ENCODE measurements around the gene LY6G6F.

Gene LY6G6F, protein sequence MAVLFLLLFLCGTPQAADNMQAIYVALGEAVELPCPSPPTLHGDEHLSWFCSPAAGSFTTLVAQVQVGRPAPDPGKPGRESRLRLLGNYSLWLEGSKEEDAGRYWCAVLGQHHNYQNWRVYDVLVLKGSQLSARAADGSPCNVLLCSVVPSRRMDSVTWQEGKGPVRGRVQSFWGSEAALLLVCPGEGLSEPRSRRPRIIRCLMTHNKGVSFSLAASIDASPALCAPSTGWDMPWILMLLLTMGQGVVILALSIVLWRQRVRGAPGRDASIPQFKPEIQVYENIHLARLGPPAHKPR

DNA sequence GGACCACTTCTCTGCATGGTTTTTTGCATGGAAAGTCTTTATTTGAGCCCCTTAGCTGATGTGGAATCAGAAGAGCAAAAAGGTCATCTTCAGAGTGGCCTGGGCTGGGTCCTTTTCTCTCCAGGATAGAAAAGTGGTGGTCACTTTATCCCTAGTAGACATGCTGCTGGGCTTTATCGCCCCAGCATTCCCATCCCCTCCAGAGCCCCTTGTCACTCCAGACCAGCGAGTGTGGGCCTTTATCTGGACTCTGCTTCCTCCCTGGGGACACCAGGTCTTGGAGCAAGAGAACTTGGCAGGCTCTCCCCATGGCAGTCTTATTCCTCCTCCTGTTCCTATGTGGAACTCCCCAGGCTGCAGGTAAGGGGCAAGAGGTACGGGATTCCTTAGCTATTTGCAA is at the start of gene LY6G6F:
LY6G6F (plus strand) TSS at position 268 of the 400 bp plus-strand sequence; CDS start at position 309, 41 bp downstream.
- DNase-seq (ENCODE audit: low spot score): no peak

DNA sequence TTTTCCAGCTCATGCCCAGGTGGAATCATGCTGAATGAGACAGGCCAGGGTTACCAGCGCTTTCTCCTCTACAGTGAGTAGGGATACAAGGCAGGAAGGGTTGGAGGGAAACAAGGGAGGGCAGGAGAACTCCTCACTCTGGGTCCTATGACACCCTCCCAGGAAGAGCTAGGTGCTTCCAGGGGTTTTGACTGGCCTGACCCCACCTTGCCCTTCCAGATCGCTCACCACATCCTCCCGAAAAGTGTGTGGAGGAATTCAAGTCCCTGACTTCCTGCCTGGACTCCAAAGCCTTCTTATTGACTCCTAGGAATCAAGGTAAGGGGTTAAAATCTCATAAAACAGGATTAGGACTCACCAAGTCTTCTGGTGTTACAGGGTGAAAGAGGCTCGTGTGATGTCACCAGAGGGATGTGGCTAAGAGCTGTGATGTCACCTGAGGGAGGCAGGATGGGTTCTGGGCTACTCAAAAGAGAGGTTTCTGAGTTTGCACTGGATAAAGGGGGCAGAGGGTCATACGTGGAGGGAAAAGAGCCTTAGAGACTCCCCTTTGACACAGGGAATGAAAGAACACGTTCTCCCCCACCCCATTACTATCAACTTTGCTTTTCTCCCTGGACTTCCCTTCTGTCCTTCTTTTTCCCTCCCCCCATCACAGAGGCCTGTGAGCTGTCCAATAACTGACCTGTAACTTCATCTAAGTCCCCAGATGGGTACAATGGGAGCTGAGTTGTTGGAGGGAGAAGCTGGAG is 49.1 kb upstream of the LY6G6F start:
- DNase-seq (ENCODE audit: low spot score): no peak

DNA sequence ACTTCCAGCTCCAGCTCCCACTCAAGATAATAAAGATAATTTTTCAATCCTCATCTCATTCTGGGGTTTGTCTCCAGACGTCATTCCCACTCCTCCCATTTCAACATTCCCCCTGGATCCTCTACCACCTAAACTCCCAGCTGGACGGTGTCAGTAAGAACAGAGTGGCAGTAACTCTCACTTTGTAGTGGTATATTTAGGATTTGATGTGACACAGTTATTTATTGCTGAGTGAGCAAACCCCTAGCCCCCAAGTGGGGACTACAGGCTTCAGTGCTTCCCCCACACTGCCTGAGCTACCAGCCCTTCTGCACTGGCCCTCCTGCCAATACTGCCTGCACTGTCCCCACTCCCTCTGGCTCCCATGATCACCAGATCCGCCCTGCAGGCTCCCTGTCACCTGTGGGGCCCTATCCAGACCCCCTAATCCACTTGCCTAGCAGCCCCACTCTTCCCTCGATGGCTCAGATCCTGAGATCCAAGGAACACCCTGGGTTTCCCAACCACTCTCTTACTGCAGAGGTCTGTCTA is 48.4 kb upstream of the LY6G6F start:
- DNase-seq (ENCODE audit: low spot score): no peak

DNA sequence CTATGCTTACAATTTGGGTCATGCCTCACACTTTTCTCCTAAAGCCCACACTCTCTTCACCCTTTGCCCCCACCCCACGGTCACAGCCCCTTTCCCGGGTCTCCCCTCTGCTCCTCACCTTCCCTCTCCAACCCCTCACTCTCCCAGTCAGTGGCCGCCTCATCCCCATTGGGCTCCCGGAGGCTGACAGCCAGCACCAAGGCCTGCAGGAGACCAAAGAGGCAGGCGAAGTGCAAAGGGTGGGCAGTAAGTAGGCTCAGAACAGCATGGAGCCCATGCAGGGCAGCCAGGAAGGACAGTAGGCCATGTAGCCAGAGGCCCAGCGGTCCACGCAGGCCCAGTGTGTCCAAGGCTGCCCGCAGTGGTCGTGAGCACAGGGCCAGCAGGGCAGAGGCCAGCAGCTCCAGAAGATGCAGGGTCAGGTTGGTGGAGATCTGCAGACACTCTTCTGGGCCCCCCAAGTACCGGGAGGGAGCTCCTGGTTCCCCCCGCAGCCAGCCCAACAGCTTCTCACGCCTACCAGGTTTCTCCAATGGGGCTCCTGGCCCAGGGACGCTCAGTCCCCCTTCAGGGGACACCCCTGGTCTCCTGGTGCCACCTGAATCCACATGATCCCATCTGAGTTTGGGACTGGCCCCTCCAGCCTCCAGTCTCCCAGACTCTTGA is 47.5 kb upstream of the LY6G6F start:
- DNase-seq (ENCODE audit: low spot score): no peak

DNA sequence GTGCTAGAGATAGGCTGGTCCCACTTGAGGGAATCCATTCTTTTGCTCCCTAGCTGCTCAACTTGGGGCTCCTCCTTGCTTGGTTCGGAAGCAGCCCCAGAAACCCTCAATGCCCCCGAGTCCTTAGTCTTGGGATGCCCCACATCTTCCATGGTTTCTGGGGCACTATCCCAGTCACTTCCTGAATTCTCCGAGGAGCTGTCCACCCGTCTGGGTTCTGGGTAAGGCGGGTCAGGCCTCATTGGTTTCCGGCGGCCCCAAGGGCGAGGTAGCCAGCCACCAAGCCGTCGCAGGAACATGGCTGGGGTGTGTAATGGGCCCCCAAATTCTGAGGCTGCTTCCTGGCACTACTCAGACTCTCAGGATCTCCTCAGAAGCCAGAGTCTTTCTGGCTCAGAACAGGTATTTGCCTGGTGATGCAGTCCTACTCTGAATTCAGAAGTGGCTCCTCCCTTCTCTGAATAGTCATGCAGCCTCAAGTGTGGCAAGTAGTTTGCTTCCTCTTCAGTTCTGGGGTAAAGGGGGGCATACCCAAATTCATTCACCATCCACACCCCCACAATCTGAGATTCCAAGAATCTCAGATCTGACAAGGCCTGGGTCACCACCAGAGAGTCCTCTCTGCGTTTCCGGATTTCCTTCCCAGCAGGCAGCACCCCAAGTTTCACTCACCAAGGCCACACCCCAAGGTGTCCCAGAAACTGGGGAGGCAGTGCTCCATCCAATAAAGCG is 46.9 kb upstream of the LY6G6F start:
- peak; percentile 42 for DNase-seq (ENCODE audit: low spot score)

DNA sequence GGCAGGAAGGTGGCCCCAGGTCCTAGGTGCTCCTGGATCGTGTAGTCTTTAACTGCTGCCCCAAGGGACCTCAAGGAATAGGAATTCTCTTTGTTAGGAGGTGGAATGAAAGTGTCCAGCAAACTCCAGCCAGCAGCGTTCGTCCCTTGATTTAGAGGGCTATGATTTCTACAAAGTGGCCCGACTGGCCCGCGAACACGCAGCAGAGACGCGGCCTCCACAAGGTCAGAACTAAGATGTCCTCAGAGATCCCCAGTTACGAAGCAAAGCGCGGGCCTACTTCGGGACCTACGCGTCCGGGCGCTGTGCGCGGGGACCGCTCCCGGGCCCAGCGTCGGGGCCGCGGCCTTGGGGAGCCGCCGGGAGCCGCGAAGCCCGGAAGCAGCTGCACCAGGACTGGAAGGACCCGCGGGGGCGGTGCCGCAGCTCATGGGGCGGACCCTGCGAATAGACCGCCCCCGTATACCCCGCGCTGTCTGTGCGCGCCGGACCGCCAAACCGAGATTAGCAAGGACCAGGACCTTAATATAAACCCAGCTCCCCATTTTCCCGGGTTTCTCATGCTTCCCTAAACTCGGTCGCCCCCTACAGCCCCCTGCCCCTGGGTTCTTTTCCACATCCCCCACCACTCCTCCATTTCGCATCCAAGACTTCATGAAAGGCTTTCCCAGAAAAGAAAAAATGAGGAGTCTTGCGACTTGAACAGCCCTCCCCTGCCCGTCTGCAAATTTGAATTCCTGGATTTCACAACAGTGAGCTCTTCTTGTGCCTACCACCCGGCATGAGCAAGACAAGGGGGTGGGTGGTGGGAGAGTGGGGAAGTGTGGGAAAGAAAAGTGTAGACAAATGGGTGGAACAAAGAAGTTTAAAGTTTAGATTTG is 46.0 kb upstream of the LY6G6F start, which contains the start of gene C6orf47:
C6orf47 (minus strand) TSS at position 398 of the 881 bp plus-strand sequence. CDS start 831 bp downstream, outside the sequence.
- peak; percentile 93 for DNase-seq (ENCODE audit: low spot score)

DNA sequence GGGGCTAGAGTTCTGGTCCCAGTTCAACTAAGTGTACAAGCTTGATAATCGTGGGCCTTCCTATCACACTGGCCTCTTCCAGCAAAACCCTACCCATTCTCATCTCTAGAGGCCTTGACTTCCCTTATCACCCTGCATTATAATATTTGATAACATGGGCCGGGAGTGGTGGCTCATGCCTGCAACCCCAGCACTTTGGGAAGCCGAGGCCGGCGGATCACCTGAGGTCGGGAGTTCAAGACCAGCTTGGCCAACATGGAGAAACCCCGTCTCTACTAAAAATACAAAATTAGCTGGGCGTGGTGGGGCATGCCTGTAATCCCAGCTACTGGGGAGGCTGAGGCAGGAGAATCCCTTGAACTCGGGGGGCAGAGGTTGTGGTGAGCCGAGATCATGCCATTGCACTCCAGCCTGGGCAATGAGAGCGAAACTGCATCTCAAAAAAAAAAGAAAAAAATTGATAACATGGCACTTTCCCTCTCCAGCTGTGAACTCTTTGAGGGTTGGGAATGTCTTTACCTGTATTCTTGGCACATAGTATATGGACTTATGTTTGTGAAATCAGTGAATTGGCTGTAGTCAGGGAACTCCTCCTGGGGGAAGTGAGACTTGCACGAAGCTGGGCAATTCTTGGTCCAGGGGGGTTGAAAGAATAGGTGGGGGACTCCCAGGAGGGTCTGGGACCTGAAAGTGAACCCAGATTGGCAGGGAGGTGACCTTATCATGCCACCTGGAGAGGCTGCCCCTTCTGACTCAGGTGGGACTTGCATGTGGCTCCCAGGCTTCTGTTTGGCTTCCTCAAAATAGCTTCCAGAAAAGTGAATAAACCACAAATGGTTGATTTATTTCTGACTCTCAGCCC is 45.2 kb upstream of the LY6G6F start:
- DNase-seq (ENCODE audit: low spot score): no peak

DNA sequence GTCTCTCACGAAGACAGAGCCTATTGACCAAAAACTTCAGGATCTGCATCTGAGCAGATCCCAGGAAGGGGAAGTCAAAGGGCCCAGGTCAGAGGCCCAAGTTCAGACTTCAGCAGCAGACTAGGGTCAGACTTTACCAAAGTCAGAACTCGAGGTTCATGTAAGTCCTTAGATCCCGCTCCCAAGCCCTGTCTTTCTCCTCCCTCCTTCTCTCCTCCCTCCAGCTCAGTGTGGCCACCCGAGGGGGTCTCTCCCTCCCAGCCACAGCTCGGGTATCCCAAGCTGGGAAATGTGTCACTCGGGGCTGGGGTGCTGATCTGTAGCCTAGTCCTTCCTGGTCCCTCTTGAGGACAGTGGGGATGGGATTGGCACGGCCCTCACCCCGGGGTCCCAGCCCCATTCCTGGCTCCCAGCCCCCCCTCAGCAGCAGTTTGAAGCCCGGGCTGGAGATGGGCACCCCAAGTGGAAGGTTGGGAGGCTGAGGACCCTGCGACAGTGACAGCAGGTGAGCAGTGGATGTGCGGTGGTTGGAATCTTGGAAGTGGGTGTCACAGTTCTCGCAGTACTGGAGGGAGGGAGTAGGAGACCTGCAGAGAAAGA is 44.4 kb upstream of the LY6G6F start:
- DNase-seq (ENCODE audit: low spot score): no peak

DNA sequence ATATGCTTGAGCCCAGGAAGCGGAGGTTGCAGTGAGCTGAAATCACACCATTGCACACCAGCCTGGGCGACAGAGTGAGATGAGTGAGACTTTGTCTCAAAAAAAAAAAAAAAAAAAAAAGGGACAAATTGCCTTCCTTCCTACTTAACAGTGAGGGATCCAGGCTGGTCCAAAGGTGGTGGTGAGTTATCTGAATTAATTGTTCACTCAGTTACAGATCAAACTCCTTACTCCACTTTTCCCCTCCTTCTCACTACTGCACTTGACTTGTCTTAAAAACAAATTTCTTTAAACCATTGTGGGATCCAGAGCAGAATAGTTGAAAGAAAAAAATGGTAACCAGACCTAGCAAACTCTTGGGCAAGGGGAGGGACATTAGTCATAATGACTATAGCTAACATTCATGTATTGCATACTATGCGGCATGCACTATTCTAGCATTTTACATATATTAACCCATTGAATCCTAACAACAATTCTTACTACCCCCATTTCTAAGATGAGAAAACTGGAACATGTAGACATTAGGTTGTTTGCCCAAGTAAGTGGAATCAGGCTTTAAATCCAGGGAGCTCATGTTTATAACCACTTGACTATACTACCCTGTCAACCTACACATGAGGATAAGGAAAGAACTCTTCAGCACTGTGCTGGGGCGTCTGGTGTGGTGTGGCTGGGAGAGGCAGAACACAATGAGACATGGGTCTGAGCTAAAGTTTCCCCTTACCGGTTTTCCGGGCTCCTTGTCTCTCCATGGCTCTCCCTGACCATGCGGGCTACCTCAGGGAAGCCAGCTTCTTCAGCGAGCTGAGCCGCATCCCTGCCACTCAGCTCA is 43.3 kb upstream of the LY6G6F start:
- DNase-seq (ENCODE audit: low spot score): no peak

DNA sequence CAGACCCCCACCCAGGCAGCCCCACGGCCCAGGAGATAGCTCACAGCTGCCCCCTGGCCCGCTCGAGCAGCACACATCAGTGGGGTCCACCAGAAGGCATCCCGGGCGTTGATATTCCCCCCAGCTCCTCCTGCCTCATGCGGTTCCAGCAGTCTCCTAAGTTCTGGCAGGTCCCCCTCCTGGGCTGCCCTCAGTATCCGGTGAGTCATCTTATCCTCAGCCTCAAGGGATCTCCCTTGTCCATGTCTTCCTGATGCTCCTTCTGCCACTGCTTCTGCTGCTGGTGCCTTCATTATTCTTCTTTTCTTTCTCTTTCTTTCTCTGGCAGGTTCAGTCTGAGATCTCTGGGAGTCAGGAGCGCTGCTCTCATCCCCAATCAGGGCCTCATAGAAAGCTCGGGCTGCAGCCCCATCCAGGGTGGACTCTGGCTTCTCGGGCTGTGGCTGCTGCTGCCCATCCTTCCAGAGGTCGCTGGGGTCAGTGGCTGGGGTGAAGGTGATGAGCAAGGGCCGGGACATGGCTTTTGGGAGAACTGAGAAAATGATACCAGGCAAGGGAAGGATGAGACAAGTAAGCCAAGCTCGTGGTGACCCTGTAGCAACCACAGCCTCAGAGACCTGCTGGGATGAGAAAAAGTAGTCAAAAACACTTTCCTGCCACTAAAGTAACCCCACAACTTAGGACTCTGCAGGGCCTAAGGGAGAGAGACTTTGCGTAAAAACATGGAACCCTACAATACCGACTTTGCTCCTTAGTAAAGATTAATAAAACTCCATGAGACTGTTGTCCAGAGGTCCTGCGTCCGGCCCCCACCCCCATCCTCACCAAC is 42.5 kb upstream of the LY6G6F start:
- peak; percentile 84 for DNase-seq (ENCODE audit: low spot score)

DNA sequence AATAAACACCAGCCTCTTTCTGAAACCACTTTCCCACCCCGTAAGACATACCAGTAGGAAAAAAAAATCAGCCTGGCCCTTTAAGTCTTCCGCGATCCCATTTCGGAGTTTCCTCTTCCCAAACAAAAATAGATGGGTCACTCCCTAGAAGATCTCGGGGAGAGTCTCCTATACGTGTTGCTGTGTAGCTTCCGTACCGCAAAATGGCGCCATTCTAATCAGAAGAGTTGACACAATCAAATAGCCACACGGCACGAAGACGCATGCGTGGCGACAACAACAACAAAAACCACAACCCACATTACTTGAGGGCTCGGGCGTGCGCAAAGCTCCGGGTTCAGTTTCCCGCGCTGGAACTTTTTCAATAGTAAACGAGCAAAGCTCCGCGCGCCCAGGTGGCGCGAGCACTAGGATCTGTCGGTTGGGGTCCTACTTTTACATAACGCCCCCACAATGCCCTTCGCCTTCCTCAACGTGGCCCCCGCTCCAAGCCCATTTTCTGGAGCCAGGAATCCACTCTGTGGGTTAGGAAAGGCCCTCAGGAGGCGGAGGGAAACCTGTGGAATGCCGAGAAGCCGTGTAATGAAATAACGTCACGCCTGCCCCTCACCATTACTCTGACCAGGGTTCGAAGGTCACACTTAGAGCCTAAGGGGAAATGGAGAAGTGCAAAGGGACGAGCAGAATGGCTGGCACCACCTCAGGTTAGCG is 41.7 kb upstream of the LY6G6F start, which contains the start of gene GPANK1:
GPANK1 (minus strand) TSS at position 208 of the 711 bp plus-strand sequence. CDS start 519 bp downstream, outside the sequence.
- peak; percentile 78 for DNase-seq (ENCODE audit: low spot score)

DNA sequence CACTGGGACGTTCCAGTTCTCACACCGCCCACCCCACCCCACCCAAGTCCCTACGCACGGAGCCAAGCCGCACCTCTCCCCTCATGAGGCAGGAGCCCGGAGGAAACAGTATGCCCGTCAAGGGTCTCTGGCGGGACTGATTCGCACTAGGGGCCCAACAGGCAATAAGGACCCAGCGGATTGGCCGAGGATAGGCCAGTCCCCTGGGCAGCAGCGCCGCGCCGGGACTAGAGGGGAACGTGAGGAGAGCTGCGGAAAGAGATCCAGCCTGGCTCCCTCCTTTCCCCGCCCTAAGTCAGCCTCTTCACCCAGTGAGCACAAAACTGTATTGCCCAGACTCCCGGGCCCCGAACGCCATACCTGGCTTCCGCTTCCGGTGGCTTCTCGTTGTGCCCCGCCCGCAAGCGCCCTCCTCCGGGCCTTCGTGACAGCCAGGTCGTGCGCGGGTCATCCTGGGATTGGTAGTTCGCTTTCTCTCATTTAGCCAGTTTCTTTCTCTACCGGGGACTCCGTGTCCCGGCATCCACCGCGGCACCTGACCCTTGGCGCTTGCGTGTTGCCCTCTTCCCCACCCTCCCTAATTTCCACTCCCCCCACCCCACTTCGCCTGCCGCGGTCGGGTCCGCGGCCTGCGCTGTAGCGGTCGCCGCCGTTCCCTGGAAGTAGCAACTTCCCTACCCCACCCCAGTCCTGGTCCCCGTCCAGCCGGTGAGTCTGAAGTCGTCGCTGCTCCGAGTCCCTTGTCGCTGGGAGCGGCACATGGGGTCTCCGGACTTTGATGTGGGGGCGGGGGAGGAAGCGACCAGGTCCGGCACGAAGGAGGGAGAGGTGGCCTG is 40.9 kb upstream of the LY6G6F start, which contains the start of gene CSNK2B:
CSNK2B (plus strand) TSS at position 580 of the 836 bp plus-strand sequence. CDS start 752 bp downstream, outside the sequence.
- peak; percentile 97 for DNase-seq (ENCODE audit: low spot score)

DNA sequence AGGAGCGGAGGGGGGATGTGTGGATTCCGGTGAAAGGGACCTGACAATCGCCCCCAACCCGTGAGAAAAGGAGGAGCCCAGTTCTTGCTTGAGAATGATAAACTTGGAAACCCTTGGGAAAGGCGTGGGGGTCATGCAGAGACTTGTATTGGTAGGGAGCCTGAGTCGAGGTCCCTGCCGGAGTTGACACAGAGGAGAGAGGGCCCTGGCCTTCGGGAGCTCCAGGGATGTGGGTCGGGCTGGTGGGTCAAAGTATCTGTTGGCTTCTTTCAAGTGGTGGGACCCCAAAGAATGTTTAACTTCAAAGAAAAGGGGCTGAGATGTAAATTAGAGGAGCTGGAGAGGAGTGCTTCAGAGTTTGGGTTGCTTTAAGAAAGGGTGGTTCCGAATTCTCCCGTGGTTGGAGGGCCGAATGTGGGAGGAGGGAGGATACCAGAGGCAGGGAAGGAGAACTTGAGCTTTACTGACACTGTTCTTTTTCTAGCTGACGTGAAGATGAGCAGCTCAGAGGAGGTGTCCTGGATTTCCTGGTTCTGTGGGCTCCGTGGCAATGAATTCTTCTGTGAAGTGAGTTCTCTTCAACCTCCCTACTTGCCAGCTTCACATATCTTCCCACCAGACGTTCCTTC is 40.2 kb upstream of the LY6G6F start:
- DNase-seq (ENCODE audit: low spot score): peak; percentile 40

DNA sequence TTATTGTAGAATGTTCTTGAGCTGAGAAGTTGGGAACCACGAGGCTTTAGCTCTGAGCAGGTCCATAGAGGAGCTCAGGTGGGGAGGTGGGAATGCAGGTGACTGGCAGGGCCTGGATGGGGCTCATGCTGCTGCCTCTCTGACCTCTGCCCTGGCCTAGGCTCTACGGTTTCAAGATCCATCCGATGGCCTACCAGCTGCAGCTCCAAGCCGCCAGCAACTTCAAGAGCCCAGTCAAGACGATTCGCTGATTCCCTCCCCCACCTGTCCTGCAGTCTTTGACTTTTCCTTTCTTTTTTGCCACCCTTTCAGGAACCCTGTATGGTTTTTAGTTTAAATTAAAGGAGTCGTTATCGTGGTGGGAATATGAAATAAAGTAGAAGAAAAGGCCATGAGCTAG is 37.0 kb upstream of the LY6G6F start, which contains the start of gene LY6G5B:
LY6G5B (plus strand) TSS at position 301 of the 400 bp plus-strand sequence. CDS start 975 bp downstream, outside the sequence.
- DNase-seq (ENCODE audit: low spot score): no peak

DNA sequence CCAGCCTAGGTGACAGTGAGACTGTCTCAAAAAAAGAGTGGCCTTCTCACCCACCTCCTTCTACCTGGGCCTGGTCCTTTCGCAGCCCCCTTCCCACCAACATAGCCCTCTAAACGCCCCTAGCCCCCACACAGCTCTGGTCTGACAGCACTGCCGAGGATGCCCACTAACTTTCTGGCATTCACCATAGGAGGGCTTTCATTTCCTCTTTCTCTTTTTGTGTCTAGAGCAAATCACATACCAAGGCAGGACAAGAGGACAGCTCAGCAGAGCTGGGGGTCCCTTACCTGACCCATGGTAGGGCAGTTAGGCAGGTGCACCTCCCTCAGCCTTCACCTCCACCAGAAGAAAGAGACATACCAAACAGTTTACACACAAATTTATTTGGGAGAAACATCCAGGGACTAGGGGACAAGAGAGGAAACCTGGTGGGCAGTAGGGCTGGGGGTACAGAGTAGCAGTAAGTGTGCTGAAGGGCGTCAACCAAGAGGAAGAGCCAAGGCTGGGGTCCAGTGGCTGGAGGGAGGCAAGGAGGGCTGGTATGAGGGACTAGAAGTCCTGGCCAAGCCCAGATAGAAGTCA is 30.3 kb upstream of the LY6G6F start:
- DNase-seq (ENCODE audit: low spot score): no peak
